Measurements from ENCODE around the gene ATG12.
"Not testable (repeated sequence)": the region's sequence is repeated elsewhere in the genome, so short reads cannot be mapped to it uniquely, and the experiment has no call there.

- TF ChIP-seq CTCF (conservative IDR thresholded peaks at IDR 0.05 in 1 of 2, IDR thresholded peaks at IDR 0.05 in 1 of 2; ENCODE audit: extremely low read depth in 1 of 2, insufficient read depth in 1 of 2, low read depth in 1 of 2, low read length in 2 of 2); EZH2 (IDR thresholded peaks at IDR 0.05; ENCODE audit: borderline replicate concordance, low read length): not testable (repeated sequence)
Observed at GRCh38 chr5:115808066-115808465, 33.3 kb downstream of the ATG12 start.

Measured in mammary epithelial cell (primary cell).